Stomach (tissue), 4 donors: ENCODE results near the gene IGFALS.

Experiments used
- CTCF ChIP-seq, 7 experiments: fragments of 450-650 bp in 4 of 7; fragments of 200-600 bp in 3 of 7; sonication (generic) in 3 of 7; IDR thresholded peaks; one replicate each; pipeline ENCODE4 v1.5.1; 2016 to 2019; ENCODE audit warnings: antibody characterized with exemption in 7 of 7, control low read depth in 2 of 7, mild to moderate bottlenecking in 1 of 7
- EP300 ChIP-seq: sonication (generic); formaldehyde crosslinking; IDR thresholded peaks from one replicate; pipeline ENCODE4 v1.6.1; 2017; ENCODE audit warnings: antibody characterized with exemption
- POLR2AphosphoS5 ChIP-seq, 3 donors: sonication (generic); formaldehyde crosslinking; IDR thresholded peaks; one replicate each; pipeline ENCODE4 v1.6.1; 2016; ENCODE audit warnings: antibody characterized with exemption in 3 of 3

- TF ChIP-seq CTCF (IDR thresholded peaks at IDR 0.05) (no peak), POLR2AphosphoS5 (IDR thresholded peaks at IDR 0.05) (no peak), EP300 (no peak)
Measured at GRCh38 chr16:1785846-1786170, 7.7 kb downstream of the IGFALS start.
